Measurements from ENCODE around the gene SLC6A18.

The SLC6A18 gene

GRCh38 chr5:1292846-1293415, 67.8 kb downstream of the SLC6A18 start:
- DNase-seq (ENCODE audit: low spot score): no peak

DNA sequence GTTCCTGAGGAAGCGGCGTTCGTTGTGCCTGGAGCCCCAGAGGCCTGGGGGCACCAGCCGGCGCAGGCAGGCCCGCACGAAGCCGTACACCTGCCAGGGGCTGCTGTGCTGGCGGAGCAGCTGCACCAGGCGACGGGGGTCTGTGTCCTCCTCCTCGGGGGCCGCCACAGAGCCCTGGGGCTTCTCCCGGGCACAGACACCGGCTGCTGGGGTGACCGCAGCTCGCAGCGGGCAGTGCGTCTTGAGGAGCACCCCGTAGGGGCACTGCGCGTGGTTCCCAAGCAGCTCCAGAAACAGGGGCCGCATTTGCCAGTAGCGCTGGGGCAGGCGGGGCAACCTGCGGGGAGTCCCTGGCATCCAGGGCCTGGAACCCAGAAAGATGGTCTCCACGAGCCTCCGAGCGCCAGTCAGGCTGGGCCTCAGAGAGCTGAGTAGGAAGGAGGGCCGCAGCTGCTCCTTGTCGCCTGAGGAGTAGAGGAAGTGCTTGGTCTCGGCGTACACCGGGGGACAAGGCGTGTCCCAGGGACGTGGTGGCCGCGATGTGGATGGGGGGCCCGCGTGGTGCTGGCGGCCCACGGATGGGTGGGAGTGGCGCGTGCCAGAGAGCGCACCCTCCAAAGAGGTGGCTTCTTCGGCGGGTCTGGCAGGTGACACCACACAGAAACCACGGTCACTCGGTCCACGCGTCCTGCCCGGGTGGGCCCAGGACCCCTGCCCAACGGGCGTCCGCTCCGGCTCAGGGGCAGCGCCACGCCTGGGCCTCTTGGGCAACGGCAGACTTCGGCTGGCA, 68.4 kb downstream of the SLC6A18 start:
- no peak for DNase-seq (ENCODE audit: low spot score)

DNA sequence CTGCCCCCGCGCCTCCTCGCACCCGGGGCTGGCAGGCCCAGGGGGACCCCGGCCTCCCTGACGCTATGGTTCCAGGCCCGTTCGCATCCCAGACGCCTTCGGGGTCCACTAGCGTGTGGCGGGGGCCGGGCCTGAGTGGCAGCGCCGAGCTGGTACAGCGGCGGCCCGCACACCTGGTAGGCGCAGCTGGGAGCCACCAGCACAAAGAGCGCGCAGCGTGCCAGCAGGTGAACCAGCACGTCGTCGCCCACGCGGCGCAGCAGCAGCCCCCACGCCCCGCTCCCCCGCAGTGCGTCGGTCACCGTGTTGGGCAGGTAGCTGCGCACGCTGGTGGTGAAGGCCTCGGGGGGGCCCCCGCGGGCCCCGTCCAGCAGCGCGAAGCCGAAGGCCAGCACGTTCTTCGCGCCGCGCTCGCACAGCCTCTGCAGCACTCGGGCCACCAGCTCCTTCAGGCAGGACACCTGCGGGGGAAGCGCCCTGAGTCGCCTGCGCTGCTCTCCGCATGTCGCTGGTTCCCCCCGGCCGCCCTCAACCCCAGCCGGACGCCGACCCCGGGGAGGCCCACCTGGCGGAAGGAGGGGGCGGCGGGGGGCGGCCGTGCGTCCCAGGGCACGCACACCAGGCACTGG, 69.1 kb downstream of the SLC6A18 start:
- peak; percentile 63 for DNase-seq (ENCODE audit: low spot score)

DNA sequence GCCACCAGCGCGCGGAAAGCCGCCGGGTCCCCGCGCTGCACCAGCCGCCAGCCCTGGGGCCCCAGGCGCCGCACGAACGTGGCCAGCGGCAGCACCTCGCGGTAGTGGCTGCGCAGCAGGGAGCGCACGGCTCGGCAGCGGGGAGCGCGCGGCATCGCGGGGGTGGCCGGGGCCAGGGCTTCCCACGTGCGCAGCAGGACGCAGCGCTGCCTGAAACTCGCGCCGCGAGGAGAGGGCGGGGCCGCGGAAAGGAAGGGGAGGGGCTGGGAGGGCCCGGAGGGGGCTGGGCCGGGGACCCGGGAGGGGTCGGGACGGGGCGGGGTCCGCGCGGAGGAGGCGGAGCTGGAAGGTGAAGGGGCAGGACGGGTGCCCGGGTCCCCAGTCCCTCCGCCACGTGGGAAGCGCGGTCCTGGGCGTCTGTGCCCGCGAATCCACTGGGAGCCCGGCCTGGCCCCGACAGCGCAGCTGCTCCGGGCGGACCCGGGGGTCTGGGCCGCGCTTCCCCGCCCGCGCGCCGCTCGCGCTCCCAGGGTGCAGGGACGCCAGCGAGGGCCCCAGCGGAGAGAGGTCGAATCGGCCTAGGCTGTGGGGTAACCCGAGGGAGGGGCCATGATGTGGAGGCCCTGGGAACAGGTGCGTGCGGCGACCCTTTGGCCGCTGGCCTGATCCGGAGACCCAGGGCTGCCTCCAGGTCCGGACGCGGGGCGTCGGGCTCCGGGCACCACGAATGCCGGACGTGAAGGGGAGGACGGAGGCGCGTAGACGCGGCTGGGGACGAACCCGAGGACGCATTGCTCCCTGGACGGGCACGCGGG, 69.9 kb downstream of the SLC6A18 start, which contains the start of gene TERT:
Gene TERT (minus strand): TSS at position 234 of the 815 bp plus-strand sequence. CDS start 79 bp downstream, at position 155.
- peak; percentile 93 for DNase-seq (ENCODE audit: low spot score)

- no peak for DNase-seq (ENCODE audit: low spot score)
Measured at GRCh38 chr5:1295650-1296037, 70.5 kb downstream of the SLC6A18 start.
